GM19238 (cell line): ENCODE results near the gene MCF2L2.

ENCODE experiments used
- DNase-seq: peaks from one replicate; pipeline ENCODE4 v3.0.0; 2011; ENCODE audit warnings: low spot score; ENCODE audit not compliant: insufficient read length

Gene MCF2L2

DNA sequence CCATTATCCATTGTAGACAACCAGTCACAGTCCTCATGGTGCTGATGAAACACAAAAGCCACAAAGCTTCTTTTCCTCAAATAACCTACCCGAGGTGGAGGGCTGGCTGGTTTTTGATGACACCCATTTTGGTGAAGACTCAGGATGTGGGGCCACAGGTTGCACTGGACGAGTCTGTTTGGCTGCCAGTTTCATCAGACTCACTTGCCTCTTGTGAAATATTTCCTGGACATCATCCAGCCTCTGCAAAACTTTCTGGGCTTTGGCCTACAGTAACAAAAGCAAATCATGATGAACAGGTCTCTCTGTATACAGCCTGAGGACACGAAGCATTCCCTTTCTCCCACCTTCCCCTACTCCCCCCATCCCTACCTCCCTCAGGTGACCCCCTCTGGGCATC, 133.2 kb downstream of the MCF2L2 start:
- DNase-seq = no peak

DNA sequence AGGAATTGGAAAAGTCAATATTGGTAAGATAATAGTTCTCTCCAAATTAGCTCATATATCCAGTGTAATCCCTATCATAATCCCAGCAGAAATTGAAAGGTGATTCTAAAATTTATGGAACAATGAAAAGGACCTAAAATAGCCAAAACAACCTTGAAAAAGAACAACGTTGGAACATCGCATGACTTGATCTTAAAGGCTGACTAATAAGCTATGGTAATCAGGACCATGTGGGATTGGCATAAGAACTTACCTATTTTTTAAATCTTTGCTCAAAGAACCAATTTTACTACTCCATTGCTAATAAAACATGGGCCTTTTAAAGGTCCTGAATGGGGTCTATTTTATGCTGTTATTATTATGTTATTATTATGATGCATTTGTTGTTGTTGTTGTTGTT, 134.5 kb downstream of the MCF2L2 start:
- no peak for DNase-seq

DNA sequence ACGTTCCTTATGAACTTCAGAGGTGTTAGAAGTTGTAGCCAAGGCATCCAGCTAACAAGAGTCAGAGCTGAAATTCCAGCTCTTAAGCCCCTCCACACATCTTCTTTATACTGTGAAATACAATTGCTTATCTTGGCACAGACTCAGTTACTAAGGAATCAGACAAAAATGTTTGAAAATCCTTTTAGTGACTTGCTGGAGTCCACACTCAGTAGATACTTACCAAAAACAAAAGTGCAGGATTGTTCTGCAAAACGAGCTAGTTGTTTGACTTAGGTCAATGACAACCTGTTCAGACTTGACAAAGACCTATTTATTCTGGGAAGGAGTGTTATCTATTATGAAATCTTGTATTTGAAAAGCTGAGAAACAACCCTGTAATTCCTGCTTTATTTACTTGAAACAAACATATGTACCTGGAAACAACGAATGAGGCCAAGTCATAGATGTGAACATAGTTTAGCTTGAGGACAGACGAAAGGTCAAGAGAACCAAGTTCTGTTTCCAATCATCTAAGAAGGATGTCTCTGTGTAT, 136.9 kb downstream of the MCF2L2 start:
- no peak for DNase-seq

DNA sequence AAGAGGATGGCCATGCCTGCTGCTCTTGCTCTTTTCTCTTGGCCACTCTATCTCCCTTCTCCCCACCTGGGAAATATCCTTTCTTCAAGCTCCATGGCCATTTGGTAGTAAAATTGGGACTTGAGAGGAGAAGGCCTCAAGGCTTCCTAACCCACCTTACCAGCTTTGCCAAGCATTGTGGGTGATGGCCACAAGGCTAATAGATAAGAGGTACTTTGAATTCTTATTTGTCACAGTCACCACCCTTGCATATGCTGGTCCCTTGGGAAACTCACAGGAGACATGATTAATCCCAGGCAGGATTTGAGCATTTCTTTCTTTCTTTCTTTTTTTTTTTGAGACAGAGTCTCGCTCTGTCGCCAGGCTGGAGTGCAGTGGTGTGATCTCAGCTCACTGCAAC, 138.2 kb downstream of the MCF2L2 start:
- DNase-seq = no peak

DNA sequence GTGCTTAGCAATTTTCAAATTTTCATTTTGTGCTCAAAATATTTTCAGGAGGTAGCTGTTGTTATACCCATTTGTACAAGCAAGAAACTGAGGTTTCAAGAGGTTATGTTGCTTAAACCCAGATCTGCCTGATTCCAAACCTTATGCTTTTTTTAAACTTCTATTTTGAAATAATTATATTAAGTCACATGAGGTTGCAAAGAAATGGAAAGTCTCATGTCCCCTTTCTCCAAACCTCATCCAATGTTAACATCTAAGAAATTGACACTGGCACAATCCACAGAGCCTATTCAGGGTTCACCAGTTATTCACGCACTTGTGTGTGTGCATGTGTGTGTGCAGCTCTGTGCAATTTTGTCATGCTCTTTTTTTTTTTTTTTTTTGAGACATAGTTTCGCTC, 140.3 kb downstream of the MCF2L2 start:
- DNase-seq = no peak

DNA sequence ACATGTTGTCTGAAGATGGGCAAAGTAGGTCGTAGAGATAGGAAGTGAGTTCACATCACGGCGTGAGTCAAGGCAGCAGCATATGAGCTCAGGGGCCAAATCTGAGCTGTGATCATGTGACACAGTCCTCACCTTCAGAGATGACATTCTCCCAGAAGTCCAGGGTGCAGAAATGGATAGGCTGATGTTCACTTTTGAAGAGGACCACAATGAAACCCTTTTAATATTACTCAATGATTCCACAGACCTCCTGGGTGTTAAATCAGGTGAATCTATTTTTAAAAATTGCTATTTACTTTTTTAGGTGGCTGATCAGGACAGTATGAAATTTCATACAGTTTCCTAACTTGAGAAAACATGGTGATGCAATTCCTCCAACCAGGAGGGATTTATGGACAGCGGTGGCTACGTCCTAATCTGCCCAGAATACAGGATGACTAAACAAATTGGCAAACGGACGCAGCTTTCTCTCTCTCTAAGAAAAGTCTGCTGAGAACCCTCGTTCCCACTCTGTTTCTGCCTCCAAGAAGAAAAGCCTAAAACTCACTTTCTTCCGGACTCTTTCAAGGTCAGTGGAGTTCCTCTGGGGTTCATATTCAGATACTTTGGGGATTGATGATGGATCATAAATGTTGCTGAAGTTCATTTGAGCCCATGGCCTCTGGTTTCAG, 141.0 kb downstream of the MCF2L2 start:
- DNase-seq = no peak

DNA sequence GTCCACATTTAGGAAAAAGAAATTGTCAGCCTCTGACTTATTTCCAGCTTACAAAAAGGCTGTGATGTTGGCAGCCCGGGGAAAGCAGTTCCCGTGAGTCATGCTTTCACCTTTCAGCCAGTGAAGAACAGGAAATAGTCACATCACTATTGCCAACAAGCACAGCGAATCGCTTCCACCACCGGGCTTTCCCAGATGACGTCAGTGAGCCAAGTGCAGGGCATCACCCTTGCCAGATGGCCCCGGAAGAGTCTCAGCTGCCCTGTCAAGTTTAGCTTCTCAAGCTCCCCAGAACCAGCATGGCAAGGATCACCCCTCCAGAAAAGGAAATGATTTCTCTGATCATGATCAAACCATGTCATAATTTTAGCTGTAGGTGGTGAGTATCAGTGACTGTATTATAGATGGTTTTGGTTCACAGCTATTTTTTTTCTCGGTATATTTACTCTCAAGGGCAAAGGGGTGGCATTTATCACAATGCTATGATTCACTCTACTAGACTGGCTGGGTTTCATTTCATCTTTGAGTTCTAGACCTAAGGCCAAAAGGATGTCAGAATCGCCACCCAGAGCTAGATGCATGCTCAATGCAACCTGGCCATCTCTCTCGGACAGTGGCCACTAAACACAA, 142.5 kb downstream of the MCF2L2 start:
- peak; percentile 60 for DNase-seq

DNA sequence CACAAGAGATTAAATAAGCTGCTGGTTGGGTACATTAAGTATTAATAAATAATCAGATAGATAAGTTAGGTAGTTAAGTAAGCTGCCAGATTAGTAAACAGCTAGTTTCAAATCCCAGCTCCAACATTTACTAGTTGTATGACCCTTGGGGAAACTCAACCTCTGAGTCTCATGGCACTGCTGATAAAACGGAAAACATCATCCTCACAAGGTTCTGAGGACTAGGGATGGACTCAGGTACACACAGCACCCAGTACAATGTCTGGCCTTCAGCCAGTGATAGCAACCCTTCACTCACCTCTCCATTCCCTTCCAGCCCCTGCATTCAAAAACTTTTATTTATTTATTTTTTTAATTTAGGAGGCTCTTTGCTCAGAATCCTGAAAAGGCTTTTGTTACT, 143.1 kb downstream of the MCF2L2 start:
- no peak for DNase-seq

DNA sequence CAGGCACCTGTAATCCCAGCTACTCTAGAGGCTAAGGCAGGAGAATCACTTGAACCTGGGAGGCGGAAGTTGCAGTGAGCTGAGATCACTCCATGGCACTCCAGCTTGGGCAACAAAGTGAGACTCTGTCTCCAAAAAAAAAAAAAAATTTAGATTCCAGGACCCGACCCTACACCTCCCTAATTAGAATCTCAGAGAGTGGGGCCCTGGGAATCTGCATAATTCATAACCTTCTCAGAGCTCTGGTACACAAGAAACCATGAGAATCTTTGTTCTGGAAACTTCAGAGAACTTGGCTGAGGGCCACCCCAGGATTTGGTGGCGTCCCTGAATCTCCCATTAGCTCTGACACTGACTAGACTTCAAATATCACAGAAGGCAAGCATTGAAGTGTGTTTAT, 143.8 kb downstream of the MCF2L2 start:
- no peak for DNase-seq

DNA sequence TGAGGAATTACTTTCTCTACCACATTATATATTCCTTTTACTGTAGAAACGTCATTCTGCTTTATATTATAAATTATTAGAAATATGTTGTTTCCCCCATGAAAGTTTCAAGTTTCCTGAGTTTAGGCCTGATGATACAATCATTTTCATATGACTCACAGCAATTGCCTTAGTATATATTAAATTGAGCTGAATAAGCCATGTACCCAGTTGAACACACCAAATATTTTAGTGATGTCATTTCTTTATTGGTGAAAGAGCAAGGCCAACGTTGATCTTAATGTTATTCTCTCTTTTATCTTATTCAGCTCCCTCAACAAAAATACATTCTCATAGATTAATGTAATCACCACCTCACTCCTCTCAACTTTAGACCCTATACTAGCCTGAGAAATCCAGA, 144.5 kb downstream of the MCF2L2 start:
- no peak for DNase-seq

DNA sequence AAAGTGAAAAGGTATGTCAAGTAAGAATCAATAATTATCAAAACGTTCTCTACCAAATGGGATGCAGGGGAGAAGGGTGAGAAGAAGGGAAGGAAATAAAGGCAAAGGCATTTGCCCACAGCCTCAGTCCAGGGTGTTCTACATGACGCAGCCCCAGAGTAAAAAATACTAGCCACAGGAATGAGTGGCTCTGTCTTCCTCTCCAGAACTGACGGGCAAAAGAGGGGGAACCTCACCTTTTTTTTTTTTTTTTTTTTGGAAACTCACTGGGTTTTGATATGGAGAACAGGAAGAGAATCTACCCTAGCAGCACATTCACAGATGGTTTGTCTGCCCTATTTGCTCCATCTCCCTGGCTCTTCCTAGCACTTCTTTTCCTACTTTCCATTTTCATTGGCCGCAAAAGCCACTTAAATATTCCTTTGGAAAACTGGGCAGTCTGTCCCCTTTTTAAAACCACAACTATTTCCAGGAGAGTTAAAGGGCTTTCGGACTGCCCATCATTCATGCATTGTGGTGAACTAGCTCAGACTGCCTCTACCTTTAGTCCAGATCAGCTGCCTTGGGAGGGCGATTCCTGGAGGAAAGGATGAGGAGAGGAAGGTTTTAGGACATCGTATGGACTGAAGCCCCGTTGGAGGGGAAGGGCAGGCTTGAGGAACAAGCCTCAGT, 147.2 kb downstream of the MCF2L2 start:
- no peak for DNase-seq

DNA sequence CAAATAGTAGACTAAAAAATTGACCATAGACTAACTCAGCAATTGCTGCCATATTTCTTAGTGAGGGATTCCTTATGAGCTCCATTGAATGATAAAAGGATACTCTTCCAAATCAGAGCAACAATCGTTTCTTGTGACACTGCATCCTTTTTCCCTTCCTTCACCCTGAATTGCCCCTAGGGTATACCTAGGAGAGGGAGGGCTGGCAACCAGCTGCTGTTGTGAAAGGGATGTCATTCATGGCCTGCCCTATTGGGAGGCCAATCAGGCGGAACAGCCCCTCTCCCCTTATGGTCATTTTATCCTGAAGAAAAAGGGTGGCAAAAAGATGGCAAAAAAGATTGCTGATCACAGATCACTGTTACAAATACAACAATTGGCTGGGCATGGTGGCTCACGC, 149.0 kb downstream of the MCF2L2 start:
- DNase-seq = no peak

DNA sequence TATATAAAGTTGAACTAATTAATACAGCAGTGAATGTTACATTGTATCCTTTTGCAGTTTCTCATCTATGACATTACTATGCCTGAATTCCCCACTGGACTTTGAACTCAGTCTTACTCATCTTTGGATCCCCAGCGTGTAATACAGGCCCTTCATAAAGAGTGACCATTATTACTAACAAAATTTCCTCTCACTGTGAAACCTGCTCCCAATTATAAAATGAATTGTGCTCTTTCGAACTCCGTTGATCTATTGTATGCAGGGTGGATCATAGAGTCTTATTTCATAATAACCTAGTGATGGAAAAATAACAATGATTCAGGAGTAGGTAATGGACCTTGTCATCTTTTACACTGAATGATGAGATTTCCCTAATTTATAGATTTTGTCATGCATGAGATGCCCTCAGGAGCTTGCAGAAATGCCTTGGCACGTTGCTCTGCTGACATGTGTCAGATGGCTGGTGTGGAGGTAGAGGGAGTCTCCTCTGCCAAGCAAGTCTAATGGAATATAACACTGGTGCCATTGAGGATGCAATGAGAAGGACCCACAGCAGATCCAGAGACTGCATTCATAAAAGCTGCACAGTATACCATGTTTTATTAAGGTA, 149.8 kb downstream of the MCF2L2 start:
- no peak for DNase-seq

DNA sequence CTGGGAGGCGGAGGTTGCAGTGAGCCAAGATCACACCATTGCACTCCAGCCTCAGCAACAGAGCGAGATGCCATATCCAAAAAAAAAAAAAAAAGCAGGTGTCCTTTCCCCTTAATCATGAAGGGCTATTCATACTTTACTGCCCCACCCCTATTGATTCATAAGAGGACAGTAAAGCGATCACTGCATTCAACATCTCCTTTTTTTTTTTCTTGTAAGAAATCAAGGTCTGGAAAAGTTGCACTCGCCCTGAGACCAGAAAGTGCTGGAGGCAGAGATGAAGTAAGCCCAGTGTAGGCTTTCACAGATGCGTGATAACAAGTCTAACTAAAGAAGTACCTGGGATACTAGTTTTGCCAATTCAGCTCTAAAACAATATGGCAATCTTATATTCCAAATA, 151.2 kb downstream of the MCF2L2 start:
- DNase-seq = no peak

DNA sequence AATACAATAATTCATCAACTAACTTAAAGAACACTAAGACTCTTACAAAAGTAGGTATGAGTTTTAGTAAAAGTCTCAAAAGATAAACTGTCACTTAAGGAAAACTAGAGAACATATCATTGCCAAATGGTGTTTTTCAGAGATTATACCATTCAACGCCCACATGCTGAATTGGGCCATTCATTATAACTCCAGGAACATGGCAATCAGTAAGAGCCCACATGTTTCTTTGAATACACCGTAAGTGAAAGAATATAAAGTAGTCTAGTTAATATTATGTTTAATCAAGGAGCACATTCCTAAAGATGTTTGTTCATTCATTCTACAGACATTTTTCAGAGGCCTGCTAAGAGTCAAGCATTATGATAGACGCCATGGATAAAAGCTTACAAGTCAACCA, 152.5 kb downstream of the MCF2L2 start:
- no peak for DNase-seq

DNA sequence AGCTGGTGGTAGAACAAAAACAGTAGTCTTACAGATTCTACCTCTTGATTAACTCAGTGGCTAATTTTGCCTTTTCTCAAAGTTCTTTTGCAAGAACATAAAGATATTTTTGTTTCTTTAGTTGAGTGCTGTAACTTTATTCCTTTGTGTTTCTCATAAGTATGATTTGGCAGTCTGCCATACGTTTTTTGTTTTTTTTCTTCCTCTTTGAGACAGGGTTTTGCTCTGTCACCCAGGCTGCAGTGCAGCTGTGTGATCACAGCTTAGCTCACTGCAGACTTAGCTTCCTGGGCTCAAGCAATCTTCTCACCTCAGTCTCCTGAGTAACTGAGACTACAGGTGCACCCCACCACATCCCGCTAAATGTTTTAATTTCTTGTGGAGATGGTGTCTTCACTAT, 153.0 kb downstream of the MCF2L2 start:
- DNase-seq = no peak

DNA sequence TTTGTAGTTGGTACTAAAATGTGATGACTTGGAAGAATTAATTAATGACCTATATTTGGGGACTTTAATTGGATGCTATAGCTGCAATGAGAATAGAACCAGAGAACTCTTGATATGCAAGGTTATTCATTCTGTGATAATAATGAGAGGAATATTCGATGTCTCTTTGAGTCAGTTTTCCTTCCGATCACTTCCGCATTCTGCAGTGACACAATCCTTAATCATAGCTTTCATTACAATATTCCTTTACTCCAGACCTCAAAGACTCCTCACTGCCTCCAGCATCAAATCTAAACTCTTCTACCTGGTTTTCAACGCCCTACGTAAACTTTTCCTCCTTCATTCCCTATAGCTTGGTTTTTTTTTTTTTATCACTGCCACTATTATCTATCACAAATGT, 153.8 kb downstream of the MCF2L2 start:
- no peak for DNase-seq

DNA sequence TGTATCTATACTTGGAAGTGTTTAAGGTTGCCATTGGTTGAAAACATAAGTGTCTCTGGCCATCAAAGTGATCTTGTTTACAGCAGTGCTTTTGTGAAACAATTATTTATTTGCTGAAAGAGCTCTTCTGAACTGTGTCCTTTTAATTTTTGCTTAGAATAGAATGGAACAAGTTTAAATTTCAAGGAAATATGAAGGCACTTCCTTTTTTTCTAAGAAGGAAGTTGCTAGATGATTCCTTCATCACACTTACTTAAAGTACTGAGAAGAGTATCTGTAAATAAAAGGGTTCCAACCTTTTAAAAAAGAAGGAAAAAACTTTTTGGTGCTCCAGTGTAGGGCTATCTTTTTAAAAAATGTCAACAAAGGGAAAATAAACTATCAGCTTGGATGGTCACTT, 155.6 kb downstream of the MCF2L2 start:
- no peak for DNase-seq

DNA sequence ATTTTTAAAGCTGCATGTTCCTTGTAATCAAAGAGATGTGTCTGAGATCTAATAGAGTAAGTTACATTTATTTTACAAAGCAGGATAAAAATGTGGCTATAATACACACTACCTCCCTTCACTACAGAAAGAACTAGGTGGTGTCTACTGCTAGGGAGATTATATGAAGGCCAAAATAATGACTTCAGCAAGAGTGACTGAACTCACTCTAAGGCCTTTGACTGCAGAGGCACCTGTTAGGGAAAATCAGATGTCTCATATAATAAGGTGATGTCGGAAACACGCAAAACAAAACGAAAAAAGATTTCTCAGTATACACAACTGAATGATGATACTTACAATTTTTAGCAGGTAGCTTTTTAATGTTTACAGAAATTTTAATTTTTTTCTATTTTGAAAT, 156.3 kb downstream of the MCF2L2 start:
- no peak for DNase-seq

DNA sequence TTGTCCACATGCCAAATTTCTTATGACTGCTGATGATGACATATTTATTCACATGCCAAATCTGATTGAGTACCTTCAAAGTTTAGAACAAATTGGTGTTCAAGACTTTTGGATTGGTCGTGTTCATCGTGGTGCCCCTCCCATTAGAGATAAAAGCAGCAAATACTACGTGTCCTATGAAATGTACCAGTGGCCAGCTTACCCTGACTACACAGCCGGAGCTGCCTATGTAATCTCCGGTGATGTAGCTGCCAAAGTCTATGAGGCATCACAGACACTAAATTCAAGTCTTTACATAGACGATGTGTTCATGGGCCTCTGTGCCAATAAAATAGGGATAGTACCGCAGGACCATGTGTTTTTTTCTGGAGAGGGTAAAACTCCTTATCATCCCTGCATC, 158.1 kb downstream of the MCF2L2 start:
- DNase-seq = no peak

DNA sequence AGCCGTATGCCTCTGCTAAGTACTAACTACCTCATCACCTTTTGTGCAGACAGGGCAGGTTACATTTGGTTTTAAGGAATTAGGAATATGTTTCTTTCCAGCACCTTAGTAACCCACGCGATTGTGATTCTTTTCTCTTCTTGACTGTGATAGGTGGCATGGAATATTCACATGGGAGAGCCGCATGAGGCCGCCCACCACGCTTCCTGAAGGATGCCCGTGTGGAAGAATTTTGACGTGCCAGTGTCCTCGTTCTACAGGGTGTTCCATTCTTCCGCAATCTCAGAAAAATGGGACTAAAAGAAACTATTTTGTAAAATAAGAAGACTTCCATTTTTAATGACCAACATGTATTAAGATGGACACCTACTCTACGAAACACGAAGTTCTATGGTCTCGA, 159.1 kb downstream of the MCF2L2 start:
- DNase-seq = no peak

DNA sequence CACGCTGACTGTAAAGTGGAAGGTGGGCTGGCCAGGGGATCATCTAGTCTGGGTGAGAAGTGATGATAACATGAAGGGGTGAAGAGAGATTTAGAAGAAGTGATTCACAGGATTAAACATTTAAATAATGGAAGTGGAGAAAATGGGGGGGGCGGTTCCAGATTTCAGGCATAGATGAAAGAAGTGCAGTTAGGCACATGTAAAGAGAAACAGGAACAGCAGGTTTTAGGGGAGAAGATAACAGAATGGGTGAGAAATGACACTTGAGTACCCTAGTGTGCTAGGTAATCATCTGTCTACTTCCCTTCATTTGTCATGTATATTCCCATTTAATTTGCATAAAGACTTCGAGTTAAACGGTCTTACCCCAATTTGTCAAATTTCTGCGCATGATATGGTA, 160.1 kb downstream of the MCF2L2 start:
- no peak for DNase-seq
